Activated CD4-positive, alpha-beta T cell treated with anti-CD3 and anti-CD28 coated beads, Interleukin-10, Interleukin-2, amounts not matched to agents 100 ng/mL and 50 ng/mL, durations not matched to agents 16 hours and 8 hours (primary cell): Measurements from ENCODE around the gene BPIFA2.
A peak's percentile ranks its signal among the peaks of the same experiment; 100 is the strongest.
"Not testable (repeated sequence)": the region's sequence is repeated elsewhere in the genome, so short reads cannot be mapped to it uniquely, and the experiment has no call there.

Experiments
- DNase-seq: peaks from one replicate; pipeline ENCODE4 v3.0.0-alpha.2; 2020

The BPIFA2 gene

DNA sequence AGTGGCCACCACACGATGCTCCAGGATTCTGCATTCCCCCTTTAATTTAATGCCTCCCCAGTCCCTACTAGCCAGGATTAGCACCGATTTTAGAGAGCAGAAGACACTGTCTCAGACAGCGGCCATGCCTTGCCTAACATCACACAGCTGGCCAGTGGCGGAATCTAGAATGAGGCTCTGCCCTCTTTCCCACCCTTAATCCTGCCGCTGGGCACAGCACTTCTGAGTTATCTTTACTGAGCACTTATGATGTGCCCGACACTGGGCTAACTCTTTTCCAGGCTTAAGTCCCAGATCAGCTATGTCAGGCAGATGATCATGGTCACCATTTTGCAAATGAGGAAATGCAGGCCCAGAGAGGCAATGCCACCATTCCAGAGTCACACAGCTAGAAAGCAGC, 5.6 kb upstream of the BPIFA2 start:
- no peak for DNase-seq

GRCh38 chr20:33162753-33163152, 5.2 kb upstream of the BPIFA2 start:
- DNase-seq = no peak

DNA sequence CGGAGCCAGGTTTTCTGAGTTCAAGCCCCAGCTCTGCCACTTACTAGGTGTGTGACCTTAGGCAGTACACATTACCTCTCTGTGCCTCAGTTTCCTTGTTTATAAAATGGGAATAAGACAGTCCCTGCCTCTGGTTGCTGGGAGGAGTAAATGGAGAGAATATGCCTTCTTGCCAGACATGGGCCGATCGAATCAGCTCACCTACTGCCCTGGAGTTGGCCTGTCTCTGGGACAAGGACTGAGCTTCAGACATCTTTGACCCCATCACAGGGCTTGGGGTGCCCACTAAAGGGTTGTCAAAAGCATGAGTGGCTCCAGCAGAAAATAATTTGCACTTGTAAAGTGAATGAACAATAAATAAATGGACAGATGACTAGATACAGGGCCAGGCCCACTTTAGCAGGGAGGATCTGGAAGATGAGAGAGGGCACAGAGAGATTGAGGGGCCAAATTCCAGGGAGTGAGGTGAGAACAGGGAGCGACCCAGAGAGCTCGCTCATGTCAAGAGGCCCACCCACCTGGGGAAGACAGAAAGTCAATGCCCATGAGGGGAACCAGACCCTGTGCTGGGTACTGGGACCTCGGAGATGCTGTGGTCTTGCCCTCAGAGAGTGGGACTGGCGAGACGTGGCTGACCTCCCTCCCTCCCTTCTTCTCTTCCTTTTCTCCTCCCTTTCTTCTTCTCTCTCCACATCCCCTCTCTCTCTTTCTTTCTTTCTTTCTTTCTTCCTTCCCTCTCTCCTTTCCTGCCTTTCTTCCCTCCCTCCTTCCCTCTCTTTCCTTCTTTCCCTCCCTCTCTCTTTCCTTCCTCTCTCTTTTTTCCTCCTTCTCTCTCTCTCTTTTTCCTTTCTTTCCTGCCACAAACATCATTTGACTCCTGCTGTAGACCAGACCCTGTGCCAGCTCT, 3.9 kb upstream of the BPIFA2 start:
- no peak for DNase-seq

- DNase-seq = no peak
These were observed 3.2 kb upstream of the BPIFA2 start for GRCh38 chr20:33164763-33165095.

- no peak for DNase-seq
These were observed 2.4 kb upstream of the BPIFA2 start for GRCh38 chr20:33165416-33166055.

DNA sequence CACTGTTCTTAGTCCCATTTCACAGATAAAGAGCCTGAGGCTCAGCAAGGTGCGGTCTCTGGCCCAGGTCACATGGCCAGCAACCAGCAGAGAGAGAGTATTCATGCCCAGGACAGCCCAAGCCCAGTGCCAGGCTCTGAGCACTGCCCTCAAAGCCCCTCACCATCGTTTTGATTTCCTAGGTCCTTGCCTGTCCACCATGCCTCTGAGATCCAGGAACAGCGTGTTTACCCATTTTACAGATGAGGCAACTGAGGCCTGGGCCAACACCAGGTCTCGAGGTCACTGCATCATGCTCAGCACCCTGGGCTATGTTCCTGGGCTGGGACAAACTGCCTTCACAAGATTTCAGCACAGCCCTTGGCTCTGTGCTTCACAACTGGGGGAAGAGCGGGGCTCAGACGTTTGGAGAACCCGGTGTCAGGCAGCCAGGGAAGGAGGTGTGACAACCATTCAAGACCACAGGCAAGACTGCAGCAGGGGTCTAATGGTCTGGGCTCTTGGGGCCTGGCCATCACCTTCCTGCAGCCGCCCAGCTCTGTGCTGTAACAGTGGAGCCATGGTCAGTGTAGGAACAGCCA, 1.3 kb upstream of the BPIFA2 start:
- DNase-seq = no peak

DNA sequence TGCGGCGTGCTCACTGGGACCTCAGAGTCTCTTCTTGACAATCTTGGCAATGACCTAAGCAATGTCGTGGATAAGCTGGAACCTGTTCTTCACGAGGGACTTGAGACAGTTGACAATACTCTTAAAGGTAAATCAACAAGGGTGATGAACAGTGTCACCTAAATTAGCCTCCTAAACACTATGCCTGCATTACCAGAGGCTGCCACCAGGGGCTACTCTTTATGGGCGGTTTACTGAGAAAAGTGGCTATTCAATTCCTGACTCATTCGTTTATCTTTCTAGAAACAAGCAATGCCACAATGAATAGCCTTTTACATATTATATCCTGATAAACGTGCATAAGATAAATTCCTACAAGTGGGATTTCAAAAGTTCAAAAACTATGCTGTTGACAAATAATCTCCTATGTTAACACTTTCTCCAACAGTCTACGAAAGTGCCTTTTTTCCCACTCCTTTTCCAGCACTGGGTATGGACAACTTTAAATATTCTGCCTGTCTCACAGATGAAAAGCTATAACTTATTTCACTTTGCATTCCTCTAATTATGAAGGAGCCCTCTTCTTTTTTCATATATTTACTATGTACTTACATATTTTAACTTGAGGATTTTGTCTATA, 1.3 kb downstream of the BPIFA2 start:
- peak; percentile 28 for DNase-seq

- no peak for DNase-seq
These were observed 4.8 kb downstream of the BPIFA2 start for GRCh38 chr20:33172781-33173180.

- no peak for DNase-seq
These were observed 7.2 kb downstream of the BPIFA2 start for GRCh38 chr20:33175123-33175522.

DNA sequence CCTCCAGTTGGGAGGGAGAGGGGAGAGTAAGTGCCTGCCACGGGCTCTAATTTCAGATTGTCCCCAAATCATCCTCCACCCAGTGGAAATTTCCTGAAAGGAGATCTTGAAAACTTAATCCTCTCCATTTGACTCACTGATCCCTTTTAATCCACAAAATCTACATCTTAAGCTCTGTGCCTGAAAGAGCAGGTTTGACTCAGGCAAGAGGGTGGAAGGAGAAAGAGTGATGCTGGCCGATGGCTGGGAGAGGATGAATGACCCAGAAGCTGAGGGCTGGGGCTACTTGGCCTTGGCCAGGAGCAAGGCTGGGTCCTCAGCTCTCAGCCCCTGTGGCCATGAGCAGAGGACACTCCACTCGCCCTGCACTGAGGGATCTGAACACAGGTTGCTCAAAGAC, 8.1 kb downstream of the BPIFA2 start:
- DNase-seq = no peak

DNA sequence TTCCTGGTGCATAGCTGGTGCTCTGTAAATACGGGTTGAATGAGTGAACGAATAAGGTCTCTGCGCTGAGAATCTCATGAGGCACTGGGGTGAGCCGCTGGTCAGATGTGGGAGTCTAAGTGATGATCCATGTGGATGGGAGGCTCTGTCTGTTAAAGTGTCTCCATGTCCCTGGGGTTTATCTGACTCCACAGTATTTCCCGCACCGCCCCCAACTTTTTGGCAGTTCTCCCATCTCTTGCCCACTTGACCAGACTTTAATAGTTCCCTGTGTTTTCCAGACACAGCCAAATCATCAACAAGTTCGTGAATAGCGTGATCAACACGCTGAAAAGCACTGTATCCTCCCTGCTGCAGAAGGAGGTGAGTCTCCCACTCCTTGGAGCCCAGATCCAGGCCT, 9.9 kb downstream of the BPIFA2 start:
- DNase-seq = no peak

- no peak for DNase-seq
These were observed 10.8 kb downstream of the BPIFA2 start for GRCh38 chr20:33178726-33179125.

DNA sequence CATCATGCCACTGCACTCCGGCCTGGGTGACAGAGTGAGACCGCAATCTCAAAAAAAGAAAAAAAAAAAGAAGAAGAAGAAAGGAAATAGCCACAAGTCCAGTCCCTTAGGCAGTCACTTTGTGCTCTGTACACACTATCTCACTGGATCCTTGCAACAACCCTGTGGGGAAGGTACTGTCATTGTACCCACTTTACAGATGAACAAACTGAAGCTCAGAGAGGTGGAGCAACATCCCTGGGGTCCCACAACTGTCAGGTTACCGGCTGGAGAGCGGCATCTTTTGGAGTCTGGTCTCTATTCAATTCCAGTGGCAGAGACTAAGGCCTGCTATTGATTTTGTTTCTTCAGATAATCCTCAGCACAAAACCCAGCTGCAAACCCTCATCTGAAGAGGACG, 12.2 kb downstream of the BPIFA2 start:
- DNase-seq = no peak

GRCh38 chr20:33181482-33182093, 13.6 kb downstream of the BPIFA2 start:
- DNase-seq = no peak

DNA sequence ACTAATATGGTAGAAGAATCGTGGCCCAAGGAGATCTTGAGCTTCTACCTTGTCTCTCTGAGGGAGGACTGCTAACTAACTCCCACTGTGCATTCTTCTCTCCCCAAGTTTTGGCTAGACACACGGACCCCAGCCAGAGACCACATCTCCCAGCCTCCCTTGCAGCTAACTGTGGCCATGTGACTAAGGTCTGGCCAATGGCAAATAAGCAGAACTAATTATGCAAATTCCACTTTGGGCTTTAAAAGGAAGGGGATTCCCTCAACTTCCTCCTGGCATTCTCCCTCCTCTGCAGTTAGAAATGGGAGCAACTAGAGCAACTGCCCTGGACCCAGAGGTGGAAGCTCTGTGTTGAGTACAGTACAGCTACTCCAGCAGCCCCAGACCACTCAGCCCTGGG, 15.4 kb downstream of the BPIFA2 start:
- DNase-seq = no peak

DNA sequence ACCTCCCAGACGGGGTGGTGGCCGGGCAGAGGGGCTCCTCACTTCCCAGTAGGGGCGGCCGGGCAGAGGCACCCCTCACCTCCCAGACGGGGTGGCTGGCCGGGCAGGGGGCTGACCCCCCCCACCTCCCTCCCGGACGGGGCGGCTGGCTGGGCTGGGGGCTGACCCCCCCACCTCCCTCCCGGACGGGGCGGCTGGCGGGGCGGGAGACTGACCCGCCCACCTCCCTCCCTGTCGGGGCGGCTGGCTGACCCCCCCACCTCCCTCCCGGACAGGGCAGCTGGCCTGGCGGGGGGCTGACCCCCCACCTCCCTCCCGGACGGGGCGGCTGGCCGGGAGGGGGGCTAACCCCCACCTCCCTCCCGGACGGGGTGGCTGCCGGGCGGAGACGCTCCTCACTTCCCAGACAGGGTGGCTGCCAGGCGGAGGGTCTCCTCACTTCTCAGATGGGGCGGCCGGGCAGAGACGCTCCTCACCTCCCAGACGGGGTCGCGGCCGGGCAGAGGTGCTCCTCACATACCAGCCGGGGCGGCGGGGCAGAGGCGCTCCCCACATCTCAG, 17.2 kb downstream of the BPIFA2 start:
- not testable (repeated sequence) for DNase-seq

DNA sequence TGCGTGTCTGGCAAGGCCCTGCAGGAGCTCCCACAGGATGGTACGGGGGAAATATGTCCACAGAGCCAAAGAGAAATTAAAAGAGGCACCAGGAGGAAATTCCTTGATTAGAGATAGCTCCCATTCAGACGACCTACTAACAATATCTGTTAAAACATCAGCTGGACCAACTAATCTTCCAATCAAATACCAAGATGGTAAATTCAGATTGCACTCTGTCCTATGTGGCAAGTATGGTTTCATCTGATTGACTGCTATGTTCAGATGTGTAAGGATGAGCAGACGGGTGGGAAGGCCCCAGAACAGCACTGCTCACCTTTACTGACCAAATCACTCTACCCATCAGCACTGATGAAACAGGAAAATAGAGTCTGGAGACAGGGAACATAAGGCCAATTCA, 19.5 kb downstream of the BPIFA2 start:
- DNase-seq = no peak

GRCh38 chr20:33188421-33188820, 20.5 kb downstream of the BPIFA2 start:
- DNase-seq = no peak

GRCh38 chr20:33191484-33191883, 23.5 kb downstream of the BPIFA2 start:
- no peak for DNase-seq

- no peak for DNase-seq
These were observed 24.0 kb downstream of the BPIFA2 start for GRCh38 chr20:33191955-33192354.

DNA sequence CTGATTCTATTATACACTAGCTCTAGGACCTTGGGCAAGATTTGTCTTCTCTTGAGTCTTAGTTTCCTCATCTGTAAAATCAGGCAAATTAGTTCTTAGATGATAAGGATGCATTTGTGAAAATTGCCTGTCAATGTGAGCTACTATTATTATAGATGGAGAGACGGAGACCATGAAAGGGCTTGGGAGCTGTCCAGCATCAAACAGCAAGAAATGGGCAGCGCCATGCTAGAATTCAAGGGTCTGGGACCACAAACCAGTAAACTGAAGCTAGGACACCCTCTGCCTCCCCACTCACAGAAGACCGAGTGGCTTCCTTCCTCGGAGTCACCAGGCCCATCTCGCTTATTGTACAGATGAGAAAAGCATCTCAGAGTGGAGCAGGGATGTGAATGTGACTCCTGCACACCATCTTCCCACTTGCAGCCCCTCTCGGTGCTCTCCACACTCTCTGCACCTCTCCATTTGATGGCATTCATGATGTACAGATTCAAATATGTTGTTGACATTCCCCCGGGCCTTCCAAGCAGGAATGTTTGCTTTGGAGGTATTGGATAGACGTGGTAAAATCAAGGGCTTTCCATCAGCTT, 25.0 kb downstream of the BPIFA2 start:
- DNase-seq = no peak

DNA sequence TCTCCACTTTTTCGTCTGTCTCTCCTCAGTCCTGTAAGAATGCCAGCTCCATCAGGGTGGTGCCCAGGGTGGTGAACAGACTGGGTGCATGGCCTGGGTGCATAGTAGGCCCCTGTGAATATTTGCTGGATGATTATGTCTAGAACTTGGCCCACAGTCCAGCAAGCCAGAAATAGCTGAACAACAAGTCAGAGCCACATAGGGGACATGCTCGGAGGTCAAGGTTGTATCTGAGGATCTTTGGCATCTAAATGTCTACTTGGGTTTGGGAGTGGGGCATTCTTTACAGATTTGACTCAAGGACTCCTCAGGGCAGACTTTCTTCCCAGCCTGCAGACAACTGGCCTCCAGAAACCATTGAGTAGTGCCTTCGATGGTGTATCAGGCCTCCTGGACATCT, 31.1 kb downstream of the BPIFA2 start:
- DNase-seq = no peak

- DNase-seq = no peak
These were observed 34.5 kb downstream of the BPIFA2 start for GRCh38 chr20:33202451-33202850.
